GM23338 (cell line): ENCODE data around the gene PTN. TPM values are rescaled to one million over a fixed set of nuclear protein-coding genes. Genes with fewer than 3 reads are reported as not detected.

ENCODE experiments used
- ATAC-seq: fragments of 200-7000 bp; cut with Tn5 transposase; 3 replicates; pipeline ENCODE4 v1.9.1; 2020
- DNase-seq: peaks from one replicate; pipeline ENCODE4 v3.0.0-alpha.2; 2015; ENCODE audit warnings: low spot score
- H2AFZ ChIP-seq: fragments of 200-600 bp; sonication (generic); 2 replicates; pipeline ENCODE4 v1.8.0; 2016; ENCODE audit warnings: antibody characterized with exemption, mild to moderate bottlenecking, moderate library complexity
- H3F3A ChIP-seq: fragments of 200-600 bp; sonication (generic); replicated peaks from 2 replicates; pipeline ENCODE4 v1.8.0; 2017; ENCODE audit warnings: antibody characterized with exemption, mixed run types, low read depth
- H3K27ac ChIP-seq: fragments of 200-600 bp; sonication (generic); 2 replicates; pipeline ENCODE4 v1.6.1; 2016; ENCODE audit warnings: low read depth
- H3K27me3 ChIP-seq: fragments of 200-600 bp; sonication (generic); 2 replicates; pipeline ENCODE4 v1.8.0; 2016; ENCODE audit warnings: mild to moderate bottlenecking, mixed run types, moderate library complexity; ENCODE audit not compliant: insufficient read depth
- H3K36me3 ChIP-seq: fragments of 200-600 bp; sonication (generic); 2 replicates; pipeline ENCODE4 v1.8.0; 2016; ENCODE audit warnings: mild to moderate bottlenecking; ENCODE audit not compliant: insufficient read depth
- H3K4me1 ChIP-seq: fragments of 200-600 bp; sonication (generic); 2 replicates; pipeline ENCODE4 v1.8.0; 2016; ENCODE audit warnings: mild to moderate bottlenecking, moderate library complexity; ENCODE audit not compliant: insufficient read depth
- H3K4me2 ChIP-seq: fragments of 200-600 bp; sonication (generic); 2 replicates; pipeline ENCODE4 v1.7.1; 2017; ENCODE audit warnings: mixed run types
- H3K4me3 ChIP-seq: fragments of 200-600 bp; sonication (generic); 2 replicates; pipeline ENCODE4 v1.6.1; 2016; ENCODE audit warnings: mixed run types
- H3K79me2 ChIP-seq: fragments of 200-600 bp; sonication (generic); replicated peaks from 2 replicates; pipeline ENCODE4 v1.8.0; 2017; ENCODE audit warnings: mild to moderate bottlenecking; ENCODE audit not compliant: insufficient read depth
- H3K9me2 ChIP-seq: fragments of 200-600 bp; sonication (generic); 2 replicates; pipeline ENCODE4 v1.8.0; 2017; ENCODE audit not compliant: insufficient read depth
- H4K20me1 ChIP-seq: fragments of 200-600 bp; sonication (generic); replicated peaks from 2 replicates; pipeline ENCODE4 v1.8.0; 2017; ENCODE audit warnings: mild to moderate bottlenecking; ENCODE audit not compliant: insufficient read depth
- H3K27ac Mint-ChIP-seq: 2 replicates; pipeline ENCODE4 v1.8.0; 2020; ENCODE audit warnings: inconsistent platforms, mild to moderate bottlenecking, moderate library complexity, mixed read lengths
- H3K27me3 Mint-ChIP-seq: 3 replicates; pipeline ENCODE4 v1.8.0; 2022; ENCODE audit warnings: low read depth, mild to moderate bottlenecking, moderate library complexity, mixed read lengths, inconsistent platforms; ENCODE audit not compliant: insufficient read depth, poor library complexity
- H3K36me3 Mint-ChIP-seq: 3 replicates; pipeline ENCODE4 v1.8.0; 2021; ENCODE audit warnings: low read depth, mild to moderate bottlenecking, inconsistent platforms, moderate library complexity, mixed read lengths
- H3K4me1 Mint-ChIP-seq: 3 replicates; pipeline ENCODE4 v1.8.0; 2020; ENCODE audit warnings: mild to moderate bottlenecking, inconsistent platforms, mixed read lengths
- H3K4me3 Mint-ChIP-seq: 3 replicates; pipeline ENCODE4 v1.8.0; 2021; ENCODE audit warnings: moderate library complexity, mild to moderate bottlenecking, inconsistent platforms, mixed read lengths
- H3K9me3 Mint-ChIP-seq: 3 replicates; pipeline ENCODE4 v1.8.0; 2020; ENCODE audit warnings: moderate library complexity, mild to moderate bottlenecking, inconsistent platforms, mixed read lengths
- EZH2 ChIP-seq: fragments of 200-600 bp; sonication (generic); IDR thresholded peaks from one replicate; pipeline ENCODE4 v1.8.0; 2017; ENCODE audit warnings: antibody characterized with exemption, mild to moderate bottlenecking, low read depth; ENCODE audit not compliant: unreplicated experiment
- EZH2phosphoT487 ChIP-seq: fragments of 200-600 bp; sonication (generic); IDR thresholded peaks from one replicate; pipeline ENCODE4 v1.8.1; 2018; ENCODE audit warnings: antibody characterized with exemption; ENCODE audit not compliant: unreplicated experiment
- POLR2AphosphoS5 ChIP-seq: IDR thresholded peaks from 2 replicates; pipeline ENCODE4 v1.6.1; 2016; ENCODE audit warnings: antibody characterized with exemption, low read depth
- STAT1 ChIP-seq: IDR thresholded peaks from one replicate; pipeline ENCODE4 v1.6.1; 2016; ENCODE audit warnings: antibody characterized with exemption; ENCODE audit not compliant: unreplicated experiment
- ZNF114 ChIP-seq: fragments of 250-450 bp; sonication (Bioruptor Pico); IDR thresholded peaks from 2 replicates; pipeline ENCODE4 v1.5.0; 2020; ENCODE audit warnings: mild to moderate bottlenecking, moderate library complexity
- polyA plus RNA-seq: library from polyadenylated mRNA; unstranded; fragments of >200 nt; fragmentation: Nextera tagmentation; extraction: Ambion mirVana; gene quantifications from 2 replicates; pipeline ENCODE4 v1.2.1, GENCODE V29; 2016
- total RNA-seq: library from RNA; depleted of rRNA; stranded (reverse); fragments of >200 nt; shearing (Covaris generic); gene quantifications from 2 replicates; pipeline ENCODE4 v1.2.3, GENCODE V29; 2014
- TF ChIP-seq, protein P1 (sequence below): fragments of 250-450 bp; sonication (Bioruptor Pico); IDR thresholded peaks from 2 replicates; pipeline ENCODE4 v1.5.0; 2020; ENCODE audit warnings: mild to moderate bottlenecking, moderate library complexity
- TF ChIP-seq, protein P2 (sequence below), 2 experiments: fragments of 200-600 bp in 1 of 2; sonication (generic) in 1 of 2; conservative IDR thresholded peaks; 2 replicates each; pipeline versions ENCODE4 v1.5.1 to v1.6.1; 2016 to 2017; ENCODE audit warnings: antibody characterized with exemption in 2 of 2, low read depth in 2 of 2, mild to moderate bottlenecking in 2 of 2, moderate library complexity in 1 of 2
- TF ChIP-seq, protein P3 (sequence below): IDR thresholded peaks from 2 replicates; pipeline ENCODE4 v1.6.1; 2016; ENCODE audit warnings: antibody characterized with exemption

The PTN gene
- total and polyA plus RNA-seq, 2 experiments from 2014 or later, result 20.1 to 39.4 TPM

DNA sequence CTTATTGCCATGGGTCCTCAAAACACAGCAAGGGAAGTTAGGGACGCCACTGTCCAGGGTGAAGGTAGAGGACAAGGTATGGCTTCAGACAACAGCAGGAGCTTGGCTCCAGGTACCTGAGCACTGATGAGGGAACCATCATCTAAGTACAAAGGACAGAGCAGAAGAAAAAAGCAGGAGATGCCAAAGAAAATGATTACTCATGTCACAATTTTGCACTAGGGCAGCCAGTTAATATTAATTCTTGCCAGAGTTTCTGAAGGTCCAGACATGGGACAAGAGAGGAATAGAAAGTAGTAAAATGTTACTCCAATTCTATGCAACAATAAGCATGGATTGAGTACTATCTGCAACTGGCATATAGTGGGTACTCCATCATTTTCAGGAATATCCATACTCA lies 14.1 kb downstream of the PTN start:
- Histone ChIP-seq H4K20me1 (no peaks in the 10 kb centered on the region), H3K27ac (no peak overlapping the region), H3K4me2 (no peak overlapping the region), H3K9me2 (peaks cover 12% of the 10 kb centered on the region; the same call in 1 of the 2 replicates), H3K79me2 (no peaks in the 10 kb centered on the region; the same call in 1 of the 2 replicates), H3K4me1 (peaks cover 22% of the 10 kb centered on the region), H3K27me3 (no peaks in the 10 kb centered on the region), H3F3A (no peaks in the 10 kb centered on the region), H3K4me3 (no peak overlapping the region), H2AFZ (no peak overlapping the region), H3K36me3 (no peaks in the 10 kb centered on the region)
- Mint-ChIP-seq H3K4me1 (peaks cover 27% of the 10 kb centered on the region), H3K9me3 (no peaks in the 10 kb centered on the region), H3K4me3 (no peak overlapping the region), H3K27ac (no peak overlapping the region), H3K36me3 (peaks cover 10% of the 10 kb centered on the region), H3K27me3 (no peaks in the 10 kb centered on the region)
- DNase-seq, result no peak
- ATAC-seq, result no peak
- TF ChIP-seq STAT1, result no peak

DNA sequence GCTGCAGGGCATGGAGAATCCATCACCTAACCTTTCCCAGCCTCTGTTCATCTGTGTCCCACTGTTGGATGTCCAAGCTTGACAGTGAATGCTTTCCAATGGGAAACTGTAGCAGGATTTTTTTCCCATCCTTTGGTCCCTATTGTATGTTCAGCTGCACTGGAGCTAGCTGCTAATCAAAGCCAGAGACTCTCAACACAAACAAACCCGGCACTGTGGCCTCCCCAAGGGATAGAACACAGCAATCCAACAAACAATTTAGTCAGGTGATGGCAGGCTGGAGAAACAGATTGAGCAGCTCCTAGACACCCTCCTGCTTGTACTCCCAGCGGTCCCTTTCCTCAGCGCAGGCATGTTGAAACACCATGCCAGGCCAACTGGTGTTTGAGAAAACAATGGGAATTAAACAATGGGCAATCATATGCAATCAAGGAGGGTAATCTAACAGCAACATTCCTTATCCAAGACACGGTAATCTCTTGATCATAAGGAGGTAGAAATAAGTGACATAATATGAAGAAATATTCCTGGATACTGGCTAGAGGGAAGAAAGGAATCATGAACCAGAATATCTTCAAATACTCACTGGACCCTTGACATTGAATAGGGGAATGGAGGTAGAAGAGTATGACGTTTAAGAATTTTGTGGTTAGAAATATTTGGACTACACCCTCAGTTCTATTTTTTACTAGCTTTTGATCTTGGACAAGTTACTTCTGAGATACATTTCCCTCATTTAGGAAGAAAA lies 15.0 kb downstream of the PTN start:
- H3K9me3 Mint-ChIP-seq, result no peaks in the 10 kb centered on the region
- DNase-seq (no peak), ATAC-seq (no peak)
- Histone ChIP-seq H3K9me2 (peaks cover 12% of the 10 kb centered on the region; the same call in 1 of the 2 replicates), H3K27me3 (no peaks in the 10 kb centered on the region), H3K36me3 (no peaks in the 10 kb centered on the region), H3K4me3 (no peak overlapping the region), H3K4me2 (no peak overlapping the region), H3K27ac (no peak overlapping the region), H3F3A (no peaks in the 10 kb centered on the region), H3K79me2 (no peaks in the 10 kb centered on the region; the same call in 1 of the 2 replicates), H2AFZ (no peak overlapping the region), H3K4me1 (peaks cover 22% of the 10 kb centered on the region), H4K20me1 (no peaks in the 10 kb centered on the region)
- peaks cover 11% of the 10 kb centered on the region for H3K36me3 Mint-ChIP-seq
- H3K4me1 Mint-ChIP-seq, result peaks cover 29% of the 10 kb centered on the region
- H3K4me3 Mint-ChIP-seq, result no peak overlapping the region
- no peaks in the 10 kb centered on the region for H3K27me3 Mint-ChIP-seq
- no peak overlapping the region for H3K27ac Mint-ChIP-seq
- TF ChIP-seq EZH2phosphoT487 (no peak), POLR2AphosphoS5 (no peak), ZNF114 (CRISPR knock-in tag) (no peak), EZH2 (no peak)
- TF ChIP-seq, protein P1, sequence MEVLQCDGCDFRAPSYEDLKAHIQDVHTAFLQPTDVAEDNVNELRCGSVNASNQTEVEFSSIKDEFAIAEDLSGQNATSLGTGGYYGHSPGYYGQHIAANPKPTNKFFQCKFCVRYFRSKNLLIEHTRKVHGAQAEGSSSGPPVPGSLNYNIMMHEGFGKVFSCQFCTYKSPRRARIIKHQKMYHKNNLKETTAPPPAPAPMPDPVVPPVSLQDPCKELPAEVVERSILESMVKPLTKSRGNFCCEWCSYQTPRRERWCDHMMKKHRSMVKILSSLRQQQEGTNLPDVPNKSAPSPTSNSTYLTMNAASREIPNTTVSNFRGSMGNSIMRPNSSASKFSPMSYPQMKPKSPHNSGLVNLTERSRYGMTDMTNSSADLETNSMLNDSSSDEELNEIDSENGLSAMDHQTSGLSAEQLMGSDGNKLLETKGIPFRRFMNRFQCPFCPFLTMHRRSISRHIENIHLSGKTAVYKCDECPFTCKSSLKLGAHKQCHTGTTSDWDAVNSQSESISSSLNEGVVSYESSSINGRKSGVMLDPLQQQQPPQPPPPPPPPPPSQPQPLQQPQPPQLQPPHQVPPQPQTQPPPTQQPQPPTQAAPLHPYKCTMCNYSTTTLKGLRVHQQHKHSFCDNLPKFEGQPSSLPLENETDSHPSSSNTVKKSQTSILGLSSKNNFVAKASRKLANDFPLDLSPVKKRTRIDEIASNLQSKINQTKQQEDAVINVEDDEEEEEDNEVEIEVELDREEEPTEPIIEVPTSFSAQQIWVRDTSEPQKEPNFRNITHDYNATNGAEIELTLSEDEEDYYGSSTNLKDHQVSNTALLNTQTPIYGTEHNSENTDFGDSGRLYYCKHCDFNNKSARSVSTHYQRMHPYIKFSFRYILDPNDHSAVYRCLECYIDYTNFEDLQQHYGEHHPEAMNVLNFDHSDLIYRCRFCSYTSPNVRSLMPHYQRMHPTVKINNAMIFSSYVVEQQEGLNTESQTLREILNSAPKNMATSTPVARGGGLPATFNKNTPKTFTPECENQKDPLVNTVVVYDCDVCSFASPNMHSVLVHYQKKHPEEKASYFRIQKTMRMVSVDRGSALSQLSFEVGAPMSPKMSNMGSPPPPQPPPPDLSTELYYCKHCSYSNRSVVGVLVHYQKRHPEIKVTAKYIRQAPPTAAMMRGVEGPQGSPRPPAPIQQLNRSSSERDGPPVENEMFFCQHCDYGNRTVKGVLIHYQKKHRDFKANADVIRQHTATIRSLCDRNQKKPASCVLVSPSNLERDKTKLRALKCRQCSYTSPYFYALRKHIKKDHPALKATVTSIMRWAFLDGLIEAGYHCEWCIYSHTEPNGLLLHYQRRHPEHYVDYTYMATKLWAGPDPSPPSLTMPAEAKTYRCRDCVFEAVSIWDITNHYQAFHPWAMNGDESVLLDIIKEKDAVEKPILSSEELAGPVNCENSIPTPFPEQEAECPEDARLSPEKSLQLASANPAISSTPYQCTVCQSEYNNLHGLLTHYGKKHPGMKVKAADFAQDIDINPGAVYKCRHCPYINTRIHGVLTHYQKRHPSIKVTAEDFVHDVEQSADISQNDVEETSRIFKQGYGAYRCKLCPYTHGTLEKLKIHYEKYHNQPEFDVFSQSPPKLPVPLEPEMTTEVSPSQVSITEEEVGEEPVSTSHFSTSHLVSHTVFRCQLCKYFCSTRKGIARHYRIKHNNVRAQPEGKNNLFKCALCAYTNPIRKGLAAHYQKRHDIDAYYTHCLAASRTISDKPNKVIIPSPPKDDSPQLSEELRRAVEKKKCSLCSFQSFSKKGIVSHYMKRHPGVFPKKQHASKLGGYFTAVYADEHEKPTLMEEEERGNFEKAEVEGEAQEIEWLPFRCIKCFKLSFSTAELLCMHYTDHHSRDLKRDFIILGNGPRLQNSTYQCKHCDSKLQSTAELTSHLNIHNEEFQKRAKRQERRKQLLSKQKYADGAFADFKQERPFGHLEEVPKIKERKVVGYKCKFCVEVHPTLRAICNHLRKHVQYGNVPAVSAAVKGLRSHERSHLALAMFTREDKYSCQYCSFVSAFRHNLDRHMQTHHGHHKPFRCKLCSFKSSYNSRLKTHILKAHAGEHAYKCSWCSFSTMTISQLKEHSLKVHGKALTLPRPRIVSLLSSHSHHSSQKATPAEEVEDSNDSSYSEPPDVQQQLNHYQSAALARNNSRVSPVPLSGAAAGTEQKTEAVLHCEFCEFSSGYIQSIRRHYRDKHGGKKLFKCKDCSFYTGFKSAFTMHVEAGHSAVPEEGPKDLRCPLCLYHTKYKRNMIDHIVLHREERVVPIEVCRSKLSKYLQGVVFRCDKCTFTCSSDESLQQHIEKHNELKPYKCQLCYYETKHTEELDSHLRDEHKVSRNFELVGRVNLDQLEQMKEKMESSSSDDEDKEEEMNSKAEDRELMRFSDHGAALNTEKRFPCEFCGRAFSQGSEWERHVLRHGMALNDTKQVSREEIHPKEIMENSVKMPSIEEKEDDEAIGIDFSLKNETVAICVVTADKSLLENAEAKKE, result no peak
- TF ChIP-seq, protein P2, sequence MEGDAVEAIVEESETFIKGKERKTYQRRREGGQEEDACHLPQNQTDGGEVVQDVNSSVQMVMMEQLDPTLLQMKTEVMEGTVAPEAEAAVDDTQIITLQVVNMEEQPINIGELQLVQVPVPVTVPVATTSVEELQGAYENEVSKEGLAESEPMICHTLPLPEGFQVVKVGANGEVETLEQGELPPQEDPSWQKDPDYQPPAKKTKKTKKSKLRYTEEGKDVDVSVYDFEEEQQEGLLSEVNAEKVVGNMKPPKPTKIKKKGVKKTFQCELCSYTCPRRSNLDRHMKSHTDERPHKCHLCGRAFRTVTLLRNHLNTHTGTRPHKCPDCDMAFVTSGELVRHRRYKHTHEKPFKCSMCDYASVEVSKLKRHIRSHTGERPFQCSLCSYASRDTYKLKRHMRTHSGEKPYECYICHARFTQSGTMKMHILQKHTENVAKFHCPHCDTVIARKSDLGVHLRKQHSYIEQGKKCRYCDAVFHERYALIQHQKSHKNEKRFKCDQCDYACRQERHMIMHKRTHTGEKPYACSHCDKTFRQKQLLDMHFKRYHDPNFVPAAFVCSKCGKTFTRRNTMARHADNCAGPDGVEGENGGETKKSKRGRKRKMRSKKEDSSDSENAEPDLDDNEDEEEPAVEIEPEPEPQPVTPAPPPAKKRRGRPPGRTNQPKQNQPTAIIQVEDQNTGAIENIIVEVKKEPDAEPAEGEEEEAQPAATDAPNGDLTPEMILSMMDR (conservative IDR thresholded peaks at IDR 0.05; ENCODE audit: low read depth in 2 of 2), result no peak
- TF ChIP-seq, protein P3, sequence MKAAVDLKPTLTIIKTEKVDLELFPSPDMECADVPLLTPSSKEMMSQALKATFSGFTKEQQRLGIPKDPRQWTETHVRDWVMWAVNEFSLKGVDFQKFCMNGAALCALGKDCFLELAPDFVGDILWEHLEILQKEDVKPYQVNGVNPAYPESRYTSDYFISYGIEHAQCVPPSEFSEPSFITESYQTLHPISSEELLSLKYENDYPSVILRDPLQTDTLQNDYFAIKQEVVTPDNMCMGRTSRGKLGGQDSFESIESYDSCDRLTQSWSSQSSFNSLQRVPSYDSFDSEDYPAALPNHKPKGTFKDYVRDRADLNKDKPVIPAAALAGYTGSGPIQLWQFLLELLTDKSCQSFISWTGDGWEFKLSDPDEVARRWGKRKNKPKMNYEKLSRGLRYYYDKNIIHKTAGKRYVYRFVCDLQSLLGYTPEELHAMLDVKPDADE, result no peak
